Hematopoietic multipotent progenitor cell (in vitro differentiated cells): ENCODE measurements around the gene TNFRSF11A. TPM values are rescaled to one million over a fixed set of nuclear protein-coding genes. Genes with fewer than 3 reads are reported as not detected.

ENCODE experiments used
- DNase-seq, 3 donors: peaks; one replicate each; pipeline ENCODE4 v3.0.0-alpha.2; 2011 to 2015; ENCODE audit warnings: low read depth in 2 of 3, low spot score in 2 of 3
- total RNA-seq: library from RNA; depleted of rRNA; stranded (reverse); fragments of >200 nt; gene quantifications from one replicate; pipeline ENCODE4 v1.2.3, GENCODE V29; 2012

TNFRSF11A gene
- total RNA-seq, 1 donor = 2.2 TPM

DNA sequence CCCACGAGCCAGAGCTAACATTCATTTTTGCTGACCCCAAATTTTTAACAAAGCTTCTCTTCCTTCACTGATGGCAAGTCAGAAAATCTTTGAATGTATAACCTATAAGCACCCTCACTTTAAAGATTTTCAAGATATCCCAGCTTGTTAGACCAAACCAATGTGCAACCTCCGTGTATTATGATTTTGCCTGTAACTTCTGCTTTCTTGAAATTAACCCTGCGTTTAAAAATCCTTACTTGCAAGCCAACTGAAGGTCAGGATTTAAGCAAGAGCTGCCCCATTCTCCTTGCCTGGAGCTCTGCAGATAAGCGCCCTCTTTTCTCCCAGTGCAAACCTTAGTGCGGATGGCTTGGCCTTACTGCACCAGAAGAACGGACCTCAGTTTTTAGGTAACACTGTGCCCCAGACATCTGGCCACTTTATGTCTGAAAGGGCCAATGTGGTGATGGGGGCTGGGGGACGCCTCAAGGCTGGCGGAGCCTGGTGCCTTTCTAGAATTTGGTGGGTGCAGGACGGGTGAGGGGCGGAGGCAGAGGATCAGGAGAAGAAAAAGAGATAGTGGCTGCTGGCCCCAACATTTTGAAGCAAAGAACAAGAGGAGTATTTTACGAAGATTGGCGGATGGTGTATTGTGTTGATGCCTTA lies 805 bp upstream of the TNFRSF11A start:
- peak in 1 of 3 donors; percentile 62 for DNase-seq

DNA sequence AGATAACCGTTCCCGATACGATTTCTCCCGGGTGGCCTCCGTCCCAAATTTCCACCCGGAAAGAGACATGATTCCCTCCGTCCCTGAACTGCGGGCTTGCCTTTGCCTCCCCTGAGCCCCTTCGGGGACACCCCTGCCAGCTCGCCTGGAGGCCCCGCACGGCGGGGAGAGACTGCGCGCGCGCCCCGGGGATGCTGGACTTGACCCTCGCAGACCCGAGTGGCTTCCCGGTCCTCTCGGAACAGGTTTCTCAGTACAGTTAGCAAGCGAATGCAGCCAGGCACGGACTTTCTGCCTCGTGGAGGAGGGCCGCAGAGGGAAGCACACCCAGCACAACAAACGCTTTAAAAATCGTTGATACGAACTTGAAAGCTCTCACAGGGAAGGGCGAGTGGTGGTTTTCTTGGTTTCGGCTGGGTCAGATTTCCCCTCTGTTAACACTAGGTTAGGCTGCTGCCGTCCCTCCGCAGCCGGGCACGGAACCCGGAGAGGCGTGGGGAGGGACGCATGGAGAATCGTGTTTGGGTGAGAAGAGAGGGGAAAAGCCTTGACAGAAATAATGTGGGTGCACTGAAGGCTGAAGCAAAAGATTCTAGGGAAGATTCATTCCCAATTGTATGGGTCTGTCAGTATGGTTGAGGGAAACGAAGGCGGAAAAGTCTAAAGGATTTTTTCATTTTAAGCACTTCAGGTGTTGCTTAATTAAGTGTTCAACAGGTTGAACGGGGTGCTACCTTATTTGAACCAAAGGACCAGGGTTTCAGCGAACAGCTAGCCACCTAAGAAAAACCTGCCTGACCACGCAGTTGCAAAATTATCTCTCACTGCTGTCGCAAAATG lies 916 bp downstream of the TNFRSF11A start:
- DNase-seq = peak in 1 of 3 donors; percentile 32

DNA sequence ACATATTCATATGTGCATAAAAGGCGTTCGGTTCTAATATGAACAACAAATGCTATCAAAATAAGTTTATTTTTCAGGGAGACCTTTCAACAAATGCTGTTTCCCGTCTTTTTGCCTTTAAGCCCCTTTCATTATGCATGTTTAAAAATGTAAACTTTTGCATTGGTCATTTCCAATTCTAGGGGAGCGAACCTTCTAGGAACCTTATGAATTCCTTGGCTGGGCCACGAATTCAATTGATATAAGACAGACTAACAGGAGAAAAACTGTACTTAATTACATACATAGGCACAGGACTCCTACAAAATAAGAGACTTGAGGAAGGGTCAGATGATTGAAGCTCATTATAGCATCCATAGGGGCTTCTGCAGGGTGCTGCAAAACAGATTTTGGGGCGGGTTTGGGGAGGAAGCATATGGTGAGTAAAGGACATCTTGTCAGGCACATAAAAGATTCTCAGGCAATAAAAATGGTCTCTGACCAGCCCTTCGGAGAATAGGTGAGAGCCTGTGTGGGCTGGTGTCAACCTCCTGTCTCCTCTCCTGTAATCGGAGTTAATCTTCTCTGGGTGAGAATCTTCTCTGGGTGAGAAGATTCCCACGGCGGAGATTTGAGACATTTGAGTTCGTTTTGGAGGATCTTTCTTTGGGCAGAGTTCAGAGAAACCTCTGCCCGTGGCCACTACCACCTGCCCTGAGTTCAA lies 1.7 kb downstream of the TNFRSF11A start:
- DNase-seq = no peak

DNA sequence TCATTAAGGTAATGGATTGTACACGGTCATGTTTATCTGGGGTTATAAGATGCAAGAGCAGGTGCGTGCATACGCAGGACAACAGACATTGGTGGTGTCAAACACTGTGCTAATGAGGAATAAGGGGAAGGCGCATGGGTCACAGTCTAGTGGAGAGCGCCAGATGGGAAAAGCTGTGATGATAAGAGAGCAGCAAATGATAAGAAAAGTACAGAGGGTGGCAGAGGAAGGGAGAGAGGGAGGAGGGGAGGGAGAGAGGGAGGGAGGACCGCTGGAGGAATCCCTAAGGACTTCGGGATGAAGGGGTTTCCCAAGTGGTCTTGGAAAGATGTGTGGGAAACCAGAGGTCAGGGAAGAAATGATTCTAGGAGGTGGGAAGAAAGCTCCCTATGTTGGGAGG lies 2.9 kb downstream of the TNFRSF11A start:
- DNase-seq = no peak

DNA sequence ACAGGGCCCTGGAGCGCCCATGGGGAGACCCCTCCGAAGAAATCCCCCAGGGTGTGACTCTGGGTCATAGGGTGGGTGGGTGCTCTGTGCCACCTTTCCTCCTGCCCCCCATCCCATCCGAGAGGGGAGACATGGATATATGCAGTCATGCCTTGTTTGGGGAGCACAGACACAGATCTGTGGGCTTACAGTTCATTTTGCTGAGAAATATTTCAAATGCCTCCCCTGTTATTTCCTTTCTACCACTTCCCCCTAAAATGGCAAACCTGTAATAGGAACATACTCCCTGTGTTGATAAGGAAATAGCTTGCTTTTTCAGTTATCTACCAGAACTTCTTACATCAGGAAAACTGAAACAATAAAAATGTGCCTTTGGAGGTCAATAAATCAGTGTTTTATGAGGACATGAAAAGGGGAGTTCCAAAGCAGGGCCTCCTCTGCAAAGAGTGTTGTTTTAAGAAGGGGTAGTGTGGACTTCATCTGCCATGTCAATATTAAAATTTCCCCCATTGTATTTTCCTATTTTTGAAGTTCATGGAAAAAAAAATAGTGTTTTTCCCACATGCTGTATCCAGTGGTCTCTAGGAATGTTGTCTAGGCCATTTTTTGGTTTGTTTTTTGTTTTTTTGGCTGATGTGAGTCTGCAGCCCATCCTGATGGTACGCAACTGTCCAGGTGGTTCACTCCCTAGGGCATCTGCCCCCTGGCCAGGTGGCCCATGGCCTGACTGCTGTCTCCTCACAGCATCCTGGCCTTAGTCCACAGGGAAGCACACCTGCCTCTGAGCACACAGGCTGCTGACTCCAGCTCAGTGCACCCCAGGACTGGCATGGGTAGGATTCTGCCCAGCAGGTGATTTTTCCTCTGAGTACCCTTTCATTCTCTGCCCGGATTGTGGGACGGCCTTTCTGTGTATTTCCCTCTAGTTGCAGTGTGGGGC lies 3.7 kb downstream of the TNFRSF11A start:
- no peak for DNase-seq

DNA sequence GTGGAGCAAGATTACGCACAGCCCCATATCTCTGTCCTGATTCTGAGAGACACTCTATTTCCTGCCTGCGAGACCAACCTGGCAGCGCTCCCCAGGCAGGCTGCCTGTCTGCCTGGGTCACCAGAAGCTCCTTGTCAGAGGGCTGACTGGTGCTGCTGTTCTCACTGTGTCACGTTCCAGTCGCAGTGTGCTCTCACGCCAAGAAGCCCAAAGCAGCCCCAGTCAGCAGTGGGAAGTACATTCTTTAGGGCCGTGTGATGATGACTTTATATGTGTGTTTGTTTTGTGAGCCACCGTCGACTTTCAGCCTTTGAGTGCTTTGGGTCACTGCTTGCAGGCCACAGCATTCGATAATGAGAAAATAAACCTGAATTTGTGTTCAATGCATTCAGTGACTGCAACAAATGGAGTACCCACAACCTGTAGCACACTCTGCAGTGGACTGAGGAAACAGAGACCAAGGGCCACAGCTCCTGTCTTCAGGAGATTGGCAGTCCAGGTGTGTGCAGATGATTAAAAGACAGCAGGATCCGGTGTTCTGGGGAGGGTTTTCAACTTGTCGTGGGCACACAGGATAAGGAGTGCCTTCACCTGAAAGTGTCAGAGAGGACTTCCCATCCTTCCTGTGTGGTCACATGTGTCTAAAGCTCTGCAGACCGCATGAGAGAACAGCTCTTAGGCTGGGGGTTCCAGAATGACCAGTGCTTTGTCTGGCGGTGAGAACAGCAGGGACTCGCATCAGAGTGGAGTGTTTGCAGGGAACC lies 4.8 kb downstream of the TNFRSF11A start:
- DNase-seq = peak in 1 of 3 donors; percentile 51

DNA sequence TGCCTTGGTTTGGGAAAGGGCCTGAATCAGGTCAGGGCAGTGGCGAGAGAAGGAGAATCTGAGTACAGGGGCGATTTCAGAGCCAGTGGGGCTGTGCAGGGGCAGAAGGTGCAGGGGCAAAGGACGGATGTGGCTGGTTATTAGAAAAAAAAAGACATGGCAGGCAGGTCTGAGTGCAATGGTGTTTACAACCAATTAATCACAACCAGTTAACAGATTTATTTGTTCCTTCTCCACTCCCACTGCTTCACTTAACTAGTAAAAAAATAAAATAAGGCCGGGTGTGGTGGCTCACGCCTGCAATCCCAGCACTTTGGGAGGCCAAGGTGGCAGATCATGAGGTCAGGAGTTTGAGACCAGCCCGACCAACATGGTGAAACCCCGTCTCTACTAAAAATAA lies 5.5 kb downstream of the TNFRSF11A start:
- DNase-seq = no peak

DNA sequence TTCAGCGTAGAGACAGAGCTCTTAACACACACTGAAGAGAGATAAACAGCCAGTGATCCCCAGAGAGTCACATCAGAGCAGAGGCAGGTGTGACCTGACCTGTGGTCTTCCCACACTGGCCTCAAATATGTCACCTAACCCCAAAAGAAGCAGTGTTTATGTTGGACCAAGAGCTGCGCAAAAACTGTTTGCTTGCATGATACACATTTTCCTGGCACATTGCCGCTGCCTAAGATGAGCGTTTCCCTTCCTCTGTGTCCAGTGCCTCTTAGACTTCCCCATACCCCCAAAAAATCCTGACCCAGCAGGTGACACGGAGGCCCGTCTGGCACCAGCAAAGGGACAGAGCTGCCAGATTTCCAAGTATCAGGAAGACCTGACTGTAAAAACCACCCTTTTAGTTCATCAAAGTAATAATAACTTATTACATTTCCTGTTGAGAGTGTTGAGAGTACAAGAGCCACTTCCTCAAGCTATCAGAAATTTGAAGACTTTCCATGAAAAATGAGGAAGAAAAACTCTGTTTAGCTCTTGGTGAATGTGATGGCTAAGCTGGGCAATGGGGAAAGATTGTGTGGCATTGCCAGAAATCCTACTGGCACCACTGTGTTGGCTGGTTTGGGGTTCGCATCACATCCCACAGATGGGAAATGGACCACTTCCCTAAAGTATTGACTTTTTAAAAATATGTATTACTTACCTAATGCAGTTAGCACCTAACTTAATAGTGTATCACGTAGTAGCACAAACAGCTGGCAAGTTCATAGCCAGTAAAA lies 6.7 kb downstream of the TNFRSF11A start:
- DNase-seq = no peak

DNA sequence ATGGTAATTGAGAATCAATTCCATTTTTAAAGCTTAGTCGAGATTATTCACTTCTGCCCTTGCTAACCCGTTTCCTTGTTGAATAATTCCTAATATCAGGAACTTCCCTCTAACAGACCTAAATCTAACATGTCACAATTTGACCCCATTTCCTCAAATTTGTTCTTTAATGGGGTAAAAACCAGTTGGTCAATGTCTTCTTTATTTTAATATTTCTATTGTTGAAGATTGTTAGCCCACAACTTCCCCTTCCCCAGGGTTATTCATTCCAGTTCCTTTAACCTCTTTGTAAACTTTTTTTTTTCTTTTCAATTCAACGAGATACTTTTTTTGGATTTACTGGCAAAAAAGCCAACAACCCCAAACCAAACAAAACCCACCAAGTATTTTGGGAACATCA lies 7.3 kb downstream of the TNFRSF11A start:
- DNase-seq = peak in 1 of 3 donors; percentile 34

DNA sequence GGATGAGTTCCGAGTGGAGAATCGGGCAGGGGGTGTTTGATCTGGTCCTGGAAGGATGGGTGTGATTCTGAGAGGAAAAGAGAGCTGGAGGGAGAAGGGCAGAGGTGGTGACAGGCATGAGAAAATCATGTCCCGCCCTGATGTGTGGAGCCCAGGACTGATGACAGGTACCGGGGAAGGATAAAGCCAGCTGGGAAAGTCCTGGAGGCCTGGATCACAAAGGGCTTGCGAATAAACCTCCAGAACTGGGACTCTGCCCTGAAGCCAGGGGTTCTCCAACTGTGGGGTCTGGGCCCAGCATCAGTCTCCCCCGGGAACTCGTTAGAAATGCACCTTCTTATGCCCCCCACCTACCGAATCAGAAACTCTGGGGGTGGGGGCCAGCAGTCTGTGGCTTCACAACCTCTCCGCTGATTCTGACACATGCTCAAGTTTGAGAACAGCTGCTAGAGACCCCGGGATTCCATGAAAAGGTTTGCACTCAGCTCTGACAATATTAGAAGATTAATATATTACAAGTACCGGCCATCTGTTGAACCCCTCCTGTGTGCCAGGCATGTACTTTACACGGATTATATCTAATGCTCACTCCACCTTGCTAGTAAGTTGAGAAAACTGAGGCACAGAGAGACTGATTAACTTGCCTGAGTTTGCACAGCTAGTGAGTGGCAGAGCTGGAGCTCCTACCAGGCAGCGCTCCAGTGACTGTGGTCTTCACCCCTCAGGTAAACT lies 8.0 kb downstream of the TNFRSF11A start:
- DNase-seq = no peak

DNA sequence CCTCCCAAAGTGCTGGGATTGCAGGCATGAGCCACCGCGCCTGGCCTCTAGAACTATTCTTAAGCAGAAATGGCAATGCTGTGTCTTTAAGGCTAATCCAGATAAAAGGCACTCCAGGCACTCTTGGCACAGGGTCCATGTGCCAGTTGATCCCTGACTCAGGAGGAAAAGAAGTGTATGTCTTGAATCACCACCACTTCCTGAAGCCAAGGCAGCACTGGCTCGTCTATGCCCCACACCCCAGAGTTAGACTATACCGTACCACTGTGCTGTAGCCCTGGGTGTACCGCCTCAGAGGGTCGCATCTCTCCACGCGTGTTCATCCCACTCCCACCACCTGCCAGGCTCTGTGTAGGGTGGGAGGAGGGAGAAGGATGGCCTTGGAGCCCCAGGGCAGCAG lies 9.0 kb downstream of the TNFRSF11A start:
- no peak for DNase-seq

DNA sequence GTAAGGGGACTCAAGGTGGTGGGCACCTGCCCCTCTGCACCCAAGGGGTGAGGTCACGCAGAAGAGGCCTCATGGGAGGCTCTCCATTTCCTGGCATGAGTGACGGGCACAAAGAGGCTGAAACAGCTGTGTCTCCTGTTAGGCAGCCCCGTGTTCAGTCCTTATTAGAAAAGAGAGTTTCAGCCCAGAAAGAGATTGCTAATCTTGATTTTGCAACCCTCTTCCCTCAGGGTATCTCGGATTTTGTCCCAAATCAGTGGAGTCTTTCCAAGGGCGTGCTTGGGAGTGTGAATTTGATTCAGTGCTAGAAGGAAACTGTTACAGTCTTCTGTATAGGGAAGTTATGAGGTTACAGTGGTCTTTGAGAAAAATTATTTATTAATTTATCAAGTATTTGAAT lies 10.4 kb downstream of the TNFRSF11A start:
- no peak for DNase-seq

DNA sequence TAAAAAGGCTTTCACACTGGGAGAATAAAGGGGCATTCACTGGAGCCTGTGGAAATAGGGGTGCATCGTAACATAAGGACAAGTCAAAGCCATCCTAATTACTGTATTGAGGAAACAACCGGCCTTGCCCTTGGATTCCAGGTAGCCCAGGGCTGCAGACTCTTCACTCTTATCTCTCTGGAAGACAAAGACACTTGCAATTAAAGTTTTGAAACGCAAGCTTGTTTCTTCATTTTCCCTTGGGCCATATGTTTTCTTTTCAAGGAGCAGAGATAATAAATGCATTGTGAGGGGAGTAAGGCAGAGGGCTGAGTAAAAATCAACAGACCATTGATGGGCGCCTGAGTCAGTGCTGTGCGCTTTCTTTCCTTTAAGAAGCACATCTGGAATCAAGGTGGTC lies 11.5 kb downstream of the TNFRSF11A start:
- DNase-seq = no peak

DNA sequence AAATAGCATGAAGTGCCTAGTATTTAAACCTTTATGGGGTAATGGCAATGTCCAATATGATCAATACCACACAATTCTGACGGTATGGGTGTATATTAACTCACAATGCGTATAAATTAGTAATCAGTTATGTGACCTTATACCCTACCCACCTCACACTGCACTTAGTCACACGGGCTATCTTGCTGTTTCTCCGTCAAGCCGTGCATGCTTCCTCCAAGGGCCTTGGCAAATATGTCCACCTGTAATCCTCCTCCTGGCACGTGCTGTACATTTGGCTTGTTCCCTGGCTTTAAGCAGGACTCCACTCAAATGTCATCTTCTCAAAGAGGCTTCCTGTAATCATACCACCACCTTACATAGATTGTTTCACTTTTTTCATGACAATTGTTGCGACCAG lies 12.2 kb downstream of the TNFRSF11A start:
- DNase-seq = no peak

DNA sequence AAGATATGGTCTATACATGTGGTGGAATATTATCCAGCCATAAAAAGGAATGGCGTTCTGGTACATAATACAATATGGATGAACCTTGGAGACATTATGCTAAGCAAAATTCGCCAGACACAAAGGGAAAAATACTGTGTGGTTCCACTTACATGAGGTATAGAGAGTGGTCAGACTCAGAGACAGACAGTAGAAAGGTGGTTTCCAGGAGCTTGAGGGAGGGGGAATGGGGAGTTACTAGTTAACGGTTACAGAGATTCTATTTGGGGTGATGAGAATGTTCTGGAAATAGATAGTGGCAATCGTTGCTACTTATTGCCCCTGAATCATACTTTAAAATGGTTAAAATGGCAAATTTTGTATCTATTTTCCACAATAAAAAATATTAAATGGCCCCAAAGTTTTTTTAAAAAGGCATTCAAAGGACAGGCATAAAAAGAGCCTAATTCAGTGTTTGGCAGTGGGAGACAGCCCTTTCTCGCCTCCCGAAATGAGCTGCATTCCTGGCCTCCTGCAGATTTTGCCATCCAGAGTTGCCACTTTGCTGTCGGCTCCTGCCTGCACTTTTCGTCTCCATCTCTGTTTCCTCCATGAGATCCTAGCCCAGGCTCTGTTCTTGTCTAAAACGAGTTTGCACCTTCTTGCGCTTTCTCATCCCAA lies 13.5 kb downstream of the TNFRSF11A start:
- DNase-seq = no peak

DNA sequence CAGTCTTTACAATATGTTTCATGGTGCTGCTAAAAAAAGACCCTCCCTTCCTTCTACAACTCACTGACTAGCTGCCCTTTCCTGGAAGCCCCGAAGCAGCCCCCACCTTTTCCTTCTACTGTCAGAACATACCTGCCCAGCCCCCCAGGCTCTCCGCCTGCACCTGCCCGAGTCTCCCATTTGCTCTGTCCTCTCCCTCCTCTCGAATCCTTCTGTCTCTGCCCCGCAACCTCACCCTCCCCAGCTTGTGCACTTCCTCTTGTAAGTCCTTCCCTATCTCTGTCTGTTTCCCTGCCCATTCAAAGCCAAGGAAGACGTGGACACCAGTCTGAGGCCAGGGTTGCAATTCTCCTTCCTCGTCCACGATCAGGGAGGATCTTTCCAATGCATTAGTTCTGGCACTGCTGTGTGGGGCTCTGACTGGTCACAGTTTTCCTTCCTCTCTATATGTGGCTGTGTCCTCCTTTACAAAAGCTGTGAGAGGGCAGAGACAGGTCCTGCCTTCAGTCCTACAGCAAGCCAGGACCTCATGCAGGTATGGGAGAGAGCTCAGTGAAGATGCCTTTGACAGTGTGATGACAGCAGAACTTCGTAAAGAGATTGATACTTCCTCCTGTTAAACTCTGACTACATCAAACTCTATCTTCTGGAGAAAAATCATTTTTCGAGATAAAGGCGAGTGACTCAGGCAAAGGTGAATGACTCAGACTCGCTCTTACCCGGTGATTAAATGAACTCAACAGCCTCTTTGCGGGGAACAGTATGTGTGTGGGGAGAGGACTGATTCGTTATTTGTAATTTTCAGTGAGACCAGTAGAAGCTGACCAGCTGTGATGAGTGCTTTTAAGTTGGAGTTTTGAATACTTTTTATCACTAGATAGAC lies 14.2 kb downstream of the TNFRSF11A start:
- no peak for DNase-seq

DNA sequence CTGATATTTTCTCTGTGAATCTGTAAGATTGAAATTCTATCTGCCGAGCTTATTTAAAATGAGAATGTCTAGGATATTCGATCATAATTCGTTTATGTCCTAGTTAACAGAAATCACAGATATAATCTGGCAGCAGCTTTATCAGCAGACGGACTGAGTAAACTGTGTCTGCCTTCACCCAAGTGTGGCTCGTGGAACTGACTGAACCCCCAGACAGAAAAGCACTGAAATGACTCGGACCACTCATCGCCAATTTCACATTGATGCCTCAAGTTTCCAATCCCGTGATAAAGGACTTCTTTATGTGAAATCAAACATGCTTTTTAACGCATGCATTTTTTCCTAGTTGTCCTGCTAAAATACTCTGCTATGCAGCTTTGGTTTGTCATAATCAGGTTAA lies 15.9 kb downstream of the TNFRSF11A start:
- DNase-seq = no peak
